Upper lobe of right lung (tissue), 1 donor: ENCODE data around the gene CFAP46. TPM values are rescaled to one million over a fixed set of nuclear protein-coding genes. Genes with fewer than 3 reads are reported as not detected.

Experiments used
- ATAC-seq: fragments of 200-7000 bp; cut with Tn5 transposase; one replicate; pipeline ENCODE4 v1.9.1; 2020; ENCODE audit warnings: mild to moderate bottlenecking, moderate library complexity
- DNase-seq: peaks from one replicate; pipeline ENCODE4 v3.0.0-alpha.2; 2020
- H3K27ac ChIP-seq: fragments of 200-600 bp; one replicate; pipeline ENCODE4 v1.8.0; 2022
- H3K27me3 ChIP-seq: fragments of 200-600 bp; one replicate; pipeline ENCODE4 v1.8.0; 2022; ENCODE audit warnings: mild to moderate bottlenecking
- H3K36me3 ChIP-seq: fragments of 200-600 bp; one replicate; pipeline ENCODE4 v1.8.0; 2022
- H3K4me1 ChIP-seq: fragments of 200-600 bp; one replicate; pipeline ENCODE4 v1.8.0; 2022
- H3K4me3 ChIP-seq: fragments of 200-600 bp; one replicate; pipeline ENCODE4 v1.8.0; 2022; ENCODE audit warnings: mild to moderate bottlenecking
- H3K9me3 ChIP-seq: fragments of 200-600 bp; one replicate; pipeline ENCODE4 v1.8.0; 2022
- intact Hi-C: fragments of 100-400 bp; cut with DNase I; formaldehyde crosslinking; loops from one replicate; pipeline ENCODE4 v1.11.0; 2022
- total RNA-seq: library from RNA; stranded (reverse); fragmentation: NEBNext Ultra II Directional; extraction: Animal tissue kit (Norgen Biotek cat#: 25700); gene quantifications from one replicate; pipeline ENCODE4 v1.2.1, GENCODE V29; 2021
- TF ChIP-seq, protein P1 (sequence below): fragments of 200-600 bp; IDR thresholded peaks from one replicate; pipeline ENCODE4 v1.8.0; 2022; ENCODE audit warnings: antibody characterized with exemption
- donor health status: DM: no; HTN: yes; CAD: no; lungs with severe emphysema.

The CFAP46 gene
- total RNA-seq, 1 donor from 2014 or later = 0.52 TPM

- H3K27me3 ChIP-seq = peaks cover 14% of the 10 kb centered on the region
- intact Hi-C loops = no loop called here
Observed at GRCh38 chr10:132847856-132848255, 94.5 kb downstream of the CFAP46 start.

GRCh38 chr10:132847416-132847777, 95.0 kb downstream of the CFAP46 start:
- intact Hi-C loops = no loop called here
- TF ChIP-seq, protein P1, sequence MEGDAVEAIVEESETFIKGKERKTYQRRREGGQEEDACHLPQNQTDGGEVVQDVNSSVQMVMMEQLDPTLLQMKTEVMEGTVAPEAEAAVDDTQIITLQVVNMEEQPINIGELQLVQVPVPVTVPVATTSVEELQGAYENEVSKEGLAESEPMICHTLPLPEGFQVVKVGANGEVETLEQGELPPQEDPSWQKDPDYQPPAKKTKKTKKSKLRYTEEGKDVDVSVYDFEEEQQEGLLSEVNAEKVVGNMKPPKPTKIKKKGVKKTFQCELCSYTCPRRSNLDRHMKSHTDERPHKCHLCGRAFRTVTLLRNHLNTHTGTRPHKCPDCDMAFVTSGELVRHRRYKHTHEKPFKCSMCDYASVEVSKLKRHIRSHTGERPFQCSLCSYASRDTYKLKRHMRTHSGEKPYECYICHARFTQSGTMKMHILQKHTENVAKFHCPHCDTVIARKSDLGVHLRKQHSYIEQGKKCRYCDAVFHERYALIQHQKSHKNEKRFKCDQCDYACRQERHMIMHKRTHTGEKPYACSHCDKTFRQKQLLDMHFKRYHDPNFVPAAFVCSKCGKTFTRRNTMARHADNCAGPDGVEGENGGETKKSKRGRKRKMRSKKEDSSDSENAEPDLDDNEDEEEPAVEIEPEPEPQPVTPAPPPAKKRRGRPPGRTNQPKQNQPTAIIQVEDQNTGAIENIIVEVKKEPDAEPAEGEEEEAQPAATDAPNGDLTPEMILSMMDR = no peak
- Histone ChIP-seq H3K4me3 (no peak overlapping the region), H3K9me3 (peaks cover 3% of the 10 kb centered on the region), H3K27ac (no peak overlapping the region), H3K4me1 (no peaks in the 10 kb centered on the region), H3K36me3 (no peaks in the 10 kb centered on the region), H3K27me3 (peaks cover 14% of the 10 kb centered on the region)
- ATAC-seq (no peak), DNase-seq (peak; percentile 59)

More at GRCh38 chr10:132847856-132848255, 94.5 kb downstream of the CFAP46 start:
- DNase-seq (peak; percentile 41), ATAC-seq (no peak)
- Histone ChIP-seq H3K4me1 (no peaks in the 10 kb centered on the region), H3K9me3 (no peaks in the 10 kb centered on the region), H3K4me3 (no peak overlapping the region), H3K36me3 (no peaks in the 10 kb centered on the region), H3K27ac (no peak overlapping the region)
- TF ChIP-seq, protein P1 = no peak

GRCh38 chr10:132846631-132847415, 95.5 kb downstream of the CFAP46 start:
- H3K9me3 ChIP-seq = peaks cover 5% of the 10 kb centered on the region
- no peaks in the 10 kb centered on the region for H3K36me3 ChIP-seq
- ATAC-seq (no peak), DNase-seq (peak; percentile 55)
- H3K27ac ChIP-seq = no peak overlapping the region
- H3K4me1 ChIP-seq = no peaks in the 10 kb centered on the region
- intact Hi-C loops = no loop called here
- TF ChIP-seq, protein P1 = no peak
- peaks cover 14% of the 10 kb centered on the region for H3K27me3 ChIP-seq
- no peak overlapping the region for H3K4me3 ChIP-seq

DNA sequence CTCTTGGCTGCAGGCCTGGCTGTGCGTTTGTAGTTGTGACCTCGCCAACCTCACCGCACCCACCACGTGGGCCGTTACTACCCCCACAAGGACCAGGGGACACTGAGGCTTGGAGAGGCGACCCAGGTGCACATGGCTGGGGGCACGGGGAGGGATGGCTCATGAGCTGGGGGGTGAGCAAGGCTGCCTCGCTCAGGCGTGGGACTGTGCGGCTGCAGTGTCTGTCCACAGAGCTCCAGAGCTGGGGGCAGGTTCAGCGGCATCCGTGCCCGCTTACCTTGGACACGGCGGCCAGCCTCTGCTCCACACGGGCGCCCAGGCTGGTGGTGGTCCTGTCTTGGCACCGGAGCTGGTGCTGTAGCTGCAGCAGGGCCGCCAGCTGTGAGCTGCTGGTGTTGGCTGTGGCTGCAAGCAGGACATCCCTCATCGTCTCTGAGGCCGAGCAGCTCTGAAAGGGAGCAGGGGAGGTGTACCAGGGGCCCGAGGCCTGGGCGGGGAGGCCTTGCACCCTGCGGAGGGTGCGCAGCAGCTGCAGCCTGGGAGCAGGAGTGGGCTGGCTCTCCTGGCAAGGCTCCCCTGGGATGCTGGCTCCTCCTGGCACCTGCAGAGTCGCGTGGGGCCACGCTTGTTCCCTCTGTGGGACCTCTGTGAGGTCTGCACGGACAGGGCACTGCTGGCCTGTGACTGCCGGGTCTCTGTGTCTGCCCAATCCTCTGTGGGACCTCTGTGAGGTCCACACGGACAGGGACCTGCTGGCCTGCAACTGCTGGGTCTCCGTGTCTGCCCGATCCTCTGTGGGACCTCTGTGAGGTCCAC, 96.4 kb downstream of the CFAP46 start:
- Histone ChIP-seq H3K9me3 (peaks cover 5% of the 10 kb centered on the region), H3K4me1 (no peaks in the 10 kb centered on the region), H3K27ac (no peak overlapping the region), H3K4me3 (no peak overlapping the region), H3K36me3 (no peaks in the 10 kb centered on the region), H3K27me3 (peaks cover 8% of the 10 kb centered on the region)
- ATAC-seq (no peak), DNase-seq (no peak)
- intact Hi-C loops = no loop called here
- TF ChIP-seq, protein P1 = no peak

GRCh38 chr10:132845041-132845551, 97.3 kb downstream of the CFAP46 start:
- no peaks in the 10 kb centered on the region for H3K4me1 ChIP-seq
- TF ChIP-seq, protein P1 = no peak
- H3K27me3 ChIP-seq = peaks cover 5% of the 10 kb centered on the region
- H3K4me3 ChIP-seq = no peak overlapping the region
- no peak overlapping the region for H3K27ac ChIP-seq
- DNase-seq (peak; percentile 52), ATAC-seq (no peak)
- intact Hi-C loops = no loop called here
- H3K36me3 ChIP-seq = no peaks in the 10 kb centered on the region
- peaks cover 5% of the 10 kb centered on the region for H3K9me3 ChIP-seq
